Mesenchymal stem cell (in vitro differentiated cells and primary cell): Measurements from ENCODE around the gene RAB33B.

ENCODE experiments used
- DNase-seq: peaks from one replicate; pipeline ENCODE4 v3.0.0-alpha.2; 2013
- H2AFZ ChIP-seq: one replicate; pipeline ENCODE4 v1.6.1; 2013; ENCODE audit warnings: low read depth, mild to moderate bottlenecking, control low read depth, inconsistent platforms, low read length, moderate library complexity
- H2AK5ac ChIP-seq: 2 replicates; pipeline ENCODE4 v1.6.1; 2013; ENCODE audit warnings: low read length, moderate library complexity, mild to moderate bottlenecking, inconsistent platforms; ENCODE audit not compliant: severe bottlenecking
- H2BK120ac ChIP-seq: one replicate; pipeline ENCODE4 v1.6.1; 2013; ENCODE audit warnings: low read depth, mild to moderate bottlenecking, inconsistent platforms, low read length, moderate library complexity
- H2BK12ac ChIP-seq, 2 experiments: one replicate each; pipeline ENCODE4 v1.6.1; 2013; ENCODE audit warnings: inconsistent platforms in 2 of 2, low read length in 2 of 2, mild to moderate bottlenecking in 2 of 2, moderate library complexity in 2 of 2, control low read depth in 1 of 2
- H2BK15ac ChIP-seq: one replicate; pipeline ENCODE4 v1.6.1; 2013; ENCODE audit warnings: mild to moderate bottlenecking, low read depth, inconsistent platforms; ENCODE audit not compliant: poor library complexity, severe bottlenecking
- H2BK5ac ChIP-seq: 2 replicates; pipeline ENCODE4 v1.6.1; 2013; ENCODE audit warnings: low read depth, mild to moderate bottlenecking, low read length, control low read depth, inconsistent platforms; ENCODE audit not compliant: poor library complexity, severe bottlenecking
- H3K14ac ChIP-seq, 2 experiments: one replicate each; pipeline ENCODE4 v1.6.1; 2013; ENCODE audit warnings: inconsistent platforms in 2 of 2, low read length in 2 of 2, control low read depth in 1 of 2, mild to moderate bottlenecking in 1 of 2, moderate library complexity in 1 of 2
- H3K18ac ChIP-seq, 2 experiments: one replicate each; pipeline ENCODE4 v1.6.1; 2013; ENCODE audit warnings: inconsistent platforms in 2 of 2, low read length in 2 of 2, control low read depth in 1 of 2, low read depth in 1 of 2, mild to moderate bottlenecking in 1 of 2
- H3K23ac ChIP-seq, 2 experiments: one replicate each; pipeline ENCODE4 v1.6.1; 2013; ENCODE audit warnings: inconsistent platforms in 2 of 2, low read length in 2 of 2, mild to moderate bottlenecking in 2 of 2, moderate library complexity in 2 of 2, control low read depth in 1 of 2
- H3K27ac ChIP-seq: 2 replicates; pipeline ENCODE4 v1.5.1; 2013; ENCODE audit warnings: mild to moderate bottlenecking, moderate library complexity, low read length, control low read depth, inconsistent platforms; ENCODE audit not compliant: poor library complexity, severe bottlenecking
- H3K27me3 ChIP-seq, 2 experiments: 2 replicates each; pipeline versions ENCODE4 v1.6.1 to v1.7.0; 2013; ENCODE audit warnings: low read length in 2 of 2, mild to moderate bottlenecking in 2 of 2, moderate library complexity in 2 of 2, control low read depth in 1 of 2, inconsistent platforms in 1 of 2; ENCODE audit not compliant: control insufficient read depth in 1 of 2, insufficient read depth in 1 of 2
- H3K36me3 ChIP-seq, 2 experiments: 2 replicates each; pipeline versions ENCODE4 v1.6.1 to v1.7.0; 2013; ENCODE audit warnings: low read length in 2 of 2, control low read depth in 1 of 2, inconsistent platforms in 1 of 2, low read depth in 1 of 2, mild to moderate bottlenecking in 1 of 2; ENCODE audit not compliant: insufficient read depth in 2 of 2, control insufficient read depth in 1 of 2
- H3K4ac ChIP-seq, 2 experiments: one replicate each; pipeline ENCODE4 v1.6.1; 2013; ENCODE audit warnings: inconsistent platforms in 2 of 2, low read length in 2 of 2, mild to moderate bottlenecking in 2 of 2, moderate library complexity in 2 of 2, control low read depth in 1 of 2, low read depth in 1 of 2
- H3K4me1 ChIP-seq: 2 replicates; pipeline ENCODE4 v1.6.1; 2013; ENCODE audit warnings: low read depth, low read length, control low read depth; ENCODE audit not compliant: control insufficient read depth, insufficient read depth
- H3K4me2 ChIP-seq: 2 replicates; pipeline ENCODE4 v1.6.1; 2013; ENCODE audit warnings: low read length, mild to moderate bottlenecking, inconsistent platforms; ENCODE audit not compliant: poor library complexity, severe bottlenecking
- H3K4me3 ChIP-seq, 2 experiments: 2 replicates each; pipeline versions ENCODE4 v1.5.1 to v1.7.0; 2013; ENCODE audit warnings: low read length in 2 of 2, mild to moderate bottlenecking in 2 of 2, control low read depth in 1 of 2, low read depth in 1 of 2; ENCODE audit not compliant: insufficient read depth in 1 of 2
- H3K79me1 ChIP-seq: replicated peaks from 2 replicates; pipeline ENCODE4 v1.6.1; 2013; ENCODE audit warnings: mild to moderate bottlenecking, control low read depth, low read length, inconsistent platforms; ENCODE audit not compliant: poor library complexity, severe bottlenecking
- H3K9ac ChIP-seq: 2 replicates; pipeline ENCODE4 v1.7.0; 2013; ENCODE audit warnings: mild to moderate bottlenecking, low read length, moderate library complexity
- H3K9me3 ChIP-seq: 2 replicates; pipeline ENCODE4 v1.7.0; 2013; ENCODE audit warnings: mild to moderate bottlenecking, low read length; ENCODE audit not compliant: control insufficient read depth
- H4K8ac ChIP-seq: one replicate; pipeline ENCODE4 v1.6.1; 2013; ENCODE audit warnings: inconsistent platforms, mild to moderate bottlenecking, low read length, moderate library complexity
- H4K91ac ChIP-seq: one replicate; pipeline ENCODE4 v1.6.1; 2013; ENCODE audit warnings: mild to moderate bottlenecking, low read length, inconsistent platforms
- WGBS: methylation state at CpG from one replicate; pipeline ENCODE4 v1.1.7; 2013; ENCODE audit warnings: mixed read lengths; 5-methylcytosine and 5-hydroxymethylcytosine counted together

Gene RAB33B

GRCh38 chr4:139492429-139492828 lies 38.5 kb downstream of the RAB33B start:
- H3K18ac ChIP-seq = no peak overlapping the region
- no peak overlapping the region for H2BK12ac ChIP-seq
- H3K4ac ChIP-seq = no peak overlapping the region
- no peak overlapping the region for H3K4me3 ChIP-seq
- H3K27ac ChIP-seq = no peak overlapping the region
- H2BK15ac ChIP-seq = no peak overlapping the region
- no peak for DNase-seq
- no peak overlapping the region for H2BK5ac ChIP-seq
- 91% methylated on average over 2 of the region's 2 CpGs for WGBS
- H3K79me1 ChIP-seq = no peaks in the 10 kb centered on the region
- no peak overlapping the region for H2AFZ ChIP-seq
- no peak overlapping the region for H2AK5ac ChIP-seq
- H3K4me2 ChIP-seq = no peak overlapping the region
- no peak overlapping the region for H3K23ac ChIP-seq
- H4K8ac ChIP-seq = no peak overlapping the region
- no peak overlapping the region for H4K91ac ChIP-seq
- no peak overlapping the region for H3K14ac ChIP-seq
- no peaks in the 10 kb centered on the region for H3K36me3 ChIP-seq
- no peak overlapping the region for H3K9ac ChIP-seq
- no peaks in the 10 kb centered on the region for H3K4me1 ChIP-seq
- H3K27me3 ChIP-seq = no peaks in the 10 kb centered on the region
- no peak overlapping the region for H2BK120ac ChIP-seq
- peaks cover 3% of the 10 kb centered on the region for H3K9me3 ChIP-seq

- H2BK12ac ChIP-seq = no peak overlapping the region
- H3K4me1 ChIP-seq = no peaks in the 10 kb centered on the region
- no peak overlapping the region for H2BK5ac ChIP-seq
- H3K27me3 ChIP-seq = no peaks in the 10 kb centered on the region
- 90% methylated on average over 4 of the region's 4 CpGs for WGBS
- H2AFZ ChIP-seq = no peak overlapping the region
- H3K4me3 ChIP-seq = no peak overlapping the region
- H3K9ac ChIP-seq = no peak overlapping the region
- H3K27ac ChIP-seq = no peak overlapping the region
- no peak for DNase-seq
- no peaks in the 10 kb centered on the region for H3K79me1 ChIP-seq
- H4K8ac ChIP-seq = no peak overlapping the region
- H3K18ac ChIP-seq = peak overlapping the region in 1 of 2 experiments; percentile 34
- no peak overlapping the region for H3K14ac ChIP-seq
- no peak overlapping the region for H2AK5ac ChIP-seq
- peaks cover 3% of the 10 kb centered on the region for H3K9me3 ChIP-seq
- H3K4ac ChIP-seq = no peak overlapping the region
- H4K91ac ChIP-seq = no peak overlapping the region
- H3K4me2 ChIP-seq = no peak overlapping the region
- H3K36me3 ChIP-seq = no peaks in the 10 kb centered on the region
- no peak overlapping the region for H2BK120ac ChIP-seq
- H3K23ac ChIP-seq = no peak overlapping the region
- no peak overlapping the region for H2BK15ac ChIP-seq
Measured at GRCh38 chr4:139493176-139493575, 39.3 kb downstream of the RAB33B start.

- no peak overlapping the region for H3K27ac ChIP-seq
- no peak overlapping the region for H2AK5ac ChIP-seq
- WGBS = 90% methylated on average over 4 of the region's 4 CpGs
- no peak for DNase-seq
- no peak overlapping the region for H2BK12ac ChIP-seq
- no peak overlapping the region for H3K23ac ChIP-seq
- no peak overlapping the region for H3K14ac ChIP-seq
- H4K91ac ChIP-seq = no peak overlapping the region
- no peak overlapping the region for H3K4me3 ChIP-seq
- no peak overlapping the region for H2BK120ac ChIP-seq
- H3K79me1 ChIP-seq = no peaks in the 10 kb centered on the region
- H3K4me1 ChIP-seq = no peaks in the 10 kb centered on the region
- H2BK5ac ChIP-seq = no peak overlapping the region
- no peaks in the 10 kb centered on the region for H3K27me3 ChIP-seq
- H2AFZ ChIP-seq = no peak overlapping the region
- no peak overlapping the region for H3K18ac ChIP-seq
- no peak overlapping the region for H4K8ac ChIP-seq
- H3K4me2 ChIP-seq = no peak overlapping the region
- H2BK15ac ChIP-seq = no peak overlapping the region
- H3K36me3 ChIP-seq = peaks cover 0 to 7% of the 10 kb centered on the region in 2 experiments
- no peaks in the 10 kb centered on the region for H3K9me3 ChIP-seq
- no peak overlapping the region for H3K4ac ChIP-seq
- H3K9ac ChIP-seq = no peak overlapping the region
Measured at GRCh38 chr4:139499186-139499585, 45.3 kb downstream of the RAB33B start.

- 76% methylated on average over 3 of the region's 3 CpGs for WGBS
- H3K9me3 ChIP-seq = no peaks in the 10 kb centered on the region
Measured at GRCh38 chr4:139501117-139501516, 47.2 kb downstream of the RAB33B start.

More at GRCh38 chr4:139501117-139501516, 47.2 kb downstream of the RAB33B start:
- no peak overlapping the region for H4K91ac ChIP-seq
- H3K4me3 ChIP-seq = no peak overlapping the region
- no peak overlapping the region for H2AK5ac ChIP-seq
- H3K4me2 ChIP-seq = no peak overlapping the region
- no peaks in the 10 kb centered on the region for H3K27me3 ChIP-seq
- no peak overlapping the region for H3K18ac ChIP-seq
- H3K27ac ChIP-seq = no peak overlapping the region
- peaks cover 4 to 13% of the 10 kb centered on the region in 2 experiments for H3K36me3 ChIP-seq
- H3K23ac ChIP-seq = no peak overlapping the region
- H3K4ac ChIP-seq = no peak overlapping the region
- H2BK15ac ChIP-seq = no peak overlapping the region
- no peak overlapping the region for H2BK120ac ChIP-seq
- H2BK5ac ChIP-seq = no peak overlapping the region
- H3K79me1 ChIP-seq = no peaks in the 10 kb centered on the region
- no peak overlapping the region for H4K8ac ChIP-seq
- peak overlapping the region; percentile 3 for H3K9ac ChIP-seq
- no peak for DNase-seq
- H3K14ac ChIP-seq = no peak overlapping the region
- H2BK12ac ChIP-seq = no peak overlapping the region
- H3K4me1 ChIP-seq = no peaks in the 10 kb centered on the region
- no peak overlapping the region for H2AFZ ChIP-seq
